ENCODE measurements around the gene ZNF880. TPM values are rescaled to one million over a fixed set of nuclear protein-coding genes. Genes with fewer than 3 reads are reported as not detected.

The ZNF880 gene
- total and polyA plus RNA-seq, 4 donors = 14.3 to 29.7 (median 20.8) TPM

GRCh38 chr19:52428937-52429336 is 59.2 kb downstream of the ZNF880 start, which contains the start of gene ZNF534:
ZNF534 (plus strand) TSS chr19:52429148; CDS start chr19:52431475, 2,327 bp downstream.
- DNase-seq = no peak
- Histone ChIP-seq H3K9me3 (ENCODE audit: control insufficient read depth, low read length) (peaks cover 4% of the 10 kb centered on the region), H3K27me3 (ENCODE audit: control insufficient read depth in 1 of 2, insufficient read depth in 2 of 2, low read length in 1 of 2) (no peaks in the 10 kb centered on the region), H3K36me3 (ENCODE audit: control insufficient read depth in 1 of 2, insufficient read depth in 2 of 2, low read length in 1 of 2) (no peaks in the 10 kb centered on the region), H3K4me1 (ENCODE audit: control insufficient read depth in 1 of 2, insufficient read depth in 2 of 2, low read length in 2 of 2) (no peaks in the 10 kb centered on the region), H3K27ac (ENCODE audit: low read depth in 1 of 2, low read length in 2 of 2) (no peak within 1 kb of the TSS), H3K4me3 (ENCODE audit: low read length in 2 of 2) (no peak within 1 kb of the TSS)
- intact Hi-C loops (cut with DNase I) = no loop called here
- no peak for ATAC-seq (ENCODE audit: low FRiP score)
- 48 to 62% methylated on average over 27 of the region's 27 CpGs for WGBS, 2 donors

Other genes with a start within 250 kb of the ZNF880 start
- gene ZNF616, start 230.0 kb upstream of the ZNF880 start, total RNA-seq = 10 to 100 TPM in 1 of 2 donors, 1 to 10 TPM in 1; 8.1 to 11.0 TPM
- gene ZNF616, start 230.0 kb upstream of the ZNF880 start, polyA plus RNA-seq = 1 to 10 TPM in 1 of 2 donors, under 1 TPM in 1; 0.88 to 2.1 TPM
- gene ZNF836, start 198.3 kb upstream of the ZNF880 start, total RNA-seq = 10 to 100 TPM; 15.4 to 20.3 TPM
- gene ZNF836, start 198.3 kb upstream of the ZNF880 start, polyA plus RNA-seq = 1 to 10 TPM; 1.5 to 4.6 TPM
- gene PPP2R1A, start 179.9 kb upstream of the ZNF880 start, total RNA-seq = 100 to 1,000 TPM; 174 to 178 TPM
- 10 to 100 TPM; 50.2 to 92.2 TPM for gene PPP2R1A, start 179.9 kb upstream of the ZNF880 start, polyA plus RNA-seq
- gene ZNF766, start 100.3 kb upstream of the ZNF880 start, total RNA-seq = 10 to 100 TPM; 16.6 to 20.5 TPM
- 10 to 100 TPM in 1 of 2 donors, 1 to 10 TPM in 1; 6.1 to 10.9 TPM for gene ZNF766, start 100.3 kb upstream of the ZNF880 start, polyA plus RNA-seq
- 10 to 100 TPM in 1 of 2 donors, 1 to 10 TPM in 1; 10.0 to 15.7 TPM for gene ZNF480, start 72.8 kb upstream of the ZNF880 start, total RNA-seq
- 1 to 10 TPM; 5.4 to 6.0 TPM for gene ZNF480, start 72.8 kb upstream of the ZNF880 start, polyA plus RNA-seq
- 1 to 10 TPM; 2.2 to 3.2 TPM for gene ZNF610, start 33.7 kb upstream of the ZNF880 start, total RNA-seq
- gene ZNF610, start 33.7 kb upstream of the ZNF880 start, polyA plus RNA-seq = 1 to 10 TPM in 1 of 2 donors, under 1 TPM in 1; 0.50 to 1.6 TPM
- gene ZNF528, start 27.9 kb downstream of the ZNF880 start, total RNA-seq = 10 to 100 TPM; 24.4 to 32.1 TPM
- gene ZNF528, start 27.9 kb downstream of the ZNF880 start, polyA plus RNA-seq = 10 to 100 TPM in 1 of 2 donors, 1 to 10 TPM in 1; 3.4 to 15.9 TPM
- 1 to 10 TPM in 1 of 2 donors, not detected in 1; 1.1 TPM for gene ZNF534, start 59.2 kb downstream of the ZNF880 start, total RNA-seq
- gene ZNF534, start 59.2 kb downstream of the ZNF880 start, polyA plus RNA-seq = under 1 TPM in 1 of 2 donors, not detected in 1; 0.77 TPM
- gene ZNF578, start 83.6 kb downstream of the ZNF880 start, total RNA-seq = 1 to 10 TPM; 2.5 to 3.8 TPM
- 1 to 10 TPM in 1 of 2 donors, under 1 TPM in 1; 0.63 to 1.0 TPM for gene ZNF578, start 83.6 kb downstream of the ZNF880 start, polyA plus RNA-seq
- gene ZNF808, start 157.7 kb downstream of the ZNF880 start, total RNA-seq = 10 to 100 TPM; 19.2 to 36.4 TPM
- 1 to 10 TPM; 1.1 to 2.8 TPM for gene ZNF808, start 157.7 kb downstream of the ZNF880 start, polyA plus RNA-seq
- gene ZNF701, start 200.4 kb downstream of the ZNF880 start, total RNA-seq = 10 to 100 TPM; 15.4 to 26.6 TPM
- gene ZNF701, start 200.4 kb downstream of the ZNF880 start, polyA plus RNA-seq = 1 to 10 TPM; 5.1 to 6.4 TPM